Esophagus squamous epithelium (tissue), 5 donors: ENCODE measurements around the gene USF2. TPM values are rescaled to one million over a fixed set of nuclear protein-coding genes. Genes with fewer than 3 reads are reported as not detected.

Experiments used
- DNase-seq: peaks from one replicate; lab custom pipeline; 2025; lab: John Stamatoyannopoulos, UW
- H3K27ac ChIP-seq, 4 donors: fragments of 200-600 bp; sonication (generic); one replicate each; pipeline ENCODE4 v1.5.1; 2016 to 2019; ENCODE audit warnings: mild to moderate bottlenecking in 1 of 4
- H3K27me3 ChIP-seq, 4 donors: fragments of 200-600 bp; sonication (generic); 1 replicate in 3 of 4; 2 replicates in 1 of 4; pipeline versions ENCODE4 v1.5.1 to v1.6.0; 2017 to 2021; ENCODE audit warnings: antibody characterized with exemption in 1 of 4
- H3K36me3 ChIP-seq, 3 donors: fragments of 200-600 bp; sonication (generic); one replicate each; pipeline ENCODE4 v1.5.1; 2016 to 2019
- H3K4me1 ChIP-seq, 3 donors: fragments of 200-600 bp; sonication (generic); one replicate each; pipeline ENCODE4 v1.5.1; 2017 to 2019
- H3K4me3 ChIP-seq, 4 donors: fragments of 200-600 bp; sonication (generic); 1 replicate in 3 of 4; 2 replicates in 1 of 4; pipeline ENCODE4 v1.5.1; 2016 to 2019; ENCODE audit warnings: mild to moderate bottlenecking in 2 of 4, moderate library complexity in 1 of 4
- H3K9me3 ChIP-seq, 3 donors: fragments of 200-600 bp; sonication (generic); one replicate each; pipeline ENCODE4 v1.5.1; 2016 to 2019
- POLR2A ChIP-seq, 4 donors: fragments of 450-650 bp; IDR thresholded peaks; one replicate each; pipeline ENCODE4 v1.6.1; 2017; ENCODE audit warnings: antibody characterized with exemption in 4 of 4, mild to moderate bottlenecking in 4 of 4, moderate library complexity in 3 of 4
- WGBS, 2 donors: methylation state at CpG; one replicate each; pipeline ENCODE4 v1.1.5; 2018; 5-methylcytosine and 5-hydroxymethylcytosine counted together
- intact Hi-C: fragments of 100-400 bp; cut with DNase I; formaldehyde crosslinking; loops from one replicate; pipeline ENCODE4 v1.15.0; 2022
- total RNA-seq, 4 donors: library from RNA; depleted of rRNA; stranded (reverse); fragments of >200 nt; gene quantifications; one replicate each; pipeline ENCODE4 v1.1.0, GENCODE V29; 2016
- TF ChIP-seq, protein P1 (sequence below), 6 experiments: fragments of 450-650 bp in 4 of 6; fragments of 200-600 bp in 2 of 6; sonication (generic) in 2 of 6; IDR thresholded peaks; one replicate each; pipeline ENCODE4 v1.5.1; 2016 to 2019; ENCODE audit warnings: antibody characterized with exemption in 6 of 6, mild to moderate bottlenecking in 4 of 6, moderate library complexity in 4 of 6
- donor health status: DM: yes; HTN: yes; CAD: no.

The USF2 gene
- total RNA-seq, 4 donors from 2014 or later, result 56.1 to 79.7 (median 59.0) TPM

GRCh38 chr19:35294859-35295791 lies 26.4 kb downstream of the USF2 start:
- intact Hi-C loops, result no loop called here
- H3K9me3 ChIP-seq, result no peaks in the 10 kb centered on the region
- H3K36me3 ChIP-seq, result no peaks in the 10 kb centered on the region
- peaks cover 0 to 6% (median 0%) of the 10 kb centered on the region in 3 donors for H3K4me1 ChIP-seq
- H3K27me3 ChIP-seq, result peaks cover 0 to 75% (median 2%) of the 10 kb centered on the region in 4 donors
- 49 to 54% methylated on average over 8 to 11 of the region's 25 CpGs for WGBS, 2 donors
- H3K4me3 ChIP-seq, result no peak overlapping the region
- H3K27ac ChIP-seq, result no peak overlapping the region
- no peak for TF ChIP-seq POLR2A (IDR thresholded peaks at IDR 0.05)
- TF ChIP-seq, protein P1, sequence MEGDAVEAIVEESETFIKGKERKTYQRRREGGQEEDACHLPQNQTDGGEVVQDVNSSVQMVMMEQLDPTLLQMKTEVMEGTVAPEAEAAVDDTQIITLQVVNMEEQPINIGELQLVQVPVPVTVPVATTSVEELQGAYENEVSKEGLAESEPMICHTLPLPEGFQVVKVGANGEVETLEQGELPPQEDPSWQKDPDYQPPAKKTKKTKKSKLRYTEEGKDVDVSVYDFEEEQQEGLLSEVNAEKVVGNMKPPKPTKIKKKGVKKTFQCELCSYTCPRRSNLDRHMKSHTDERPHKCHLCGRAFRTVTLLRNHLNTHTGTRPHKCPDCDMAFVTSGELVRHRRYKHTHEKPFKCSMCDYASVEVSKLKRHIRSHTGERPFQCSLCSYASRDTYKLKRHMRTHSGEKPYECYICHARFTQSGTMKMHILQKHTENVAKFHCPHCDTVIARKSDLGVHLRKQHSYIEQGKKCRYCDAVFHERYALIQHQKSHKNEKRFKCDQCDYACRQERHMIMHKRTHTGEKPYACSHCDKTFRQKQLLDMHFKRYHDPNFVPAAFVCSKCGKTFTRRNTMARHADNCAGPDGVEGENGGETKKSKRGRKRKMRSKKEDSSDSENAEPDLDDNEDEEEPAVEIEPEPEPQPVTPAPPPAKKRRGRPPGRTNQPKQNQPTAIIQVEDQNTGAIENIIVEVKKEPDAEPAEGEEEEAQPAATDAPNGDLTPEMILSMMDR (IDR thresholded peaks at IDR 0.05), result no peak
- DNase-seq, result no peak

GRCh38 chr19:35295792-35296462 lies 27.2 kb downstream of the USF2 start:
- H3K27me3 ChIP-seq, result peaks cover 0 to 75% (median 2%) of the 10 kb centered on the region in 4 donors
- H3K27ac ChIP-seq, result no peak overlapping the region
- H3K36me3 ChIP-seq, result no peaks in the 10 kb centered on the region
- no peak for DNase-seq
- H3K4me1 ChIP-seq, result peaks cover 0 to 6% (median 0%) of the 10 kb centered on the region in 3 donors
- TF ChIP-seq POLR2A (IDR thresholded peaks at IDR 0.05), result no peak
- TF ChIP-seq, protein P1 (IDR thresholded peaks at IDR 0.05), result no peak
- H3K4me3 ChIP-seq, result no peak overlapping the region
- intact Hi-C loops, result no loop called here
- no peaks in the 10 kb centered on the region for H3K9me3 ChIP-seq
- WGBS, 2 donors, result 34 to 52% methylated on average over 5 of the region's 24 CpGs

GRCh38 chr19:35296644-35297514 lies 28.1 kb downstream of the USF2 start:
- no peak overlapping the region for H3K4me3 ChIP-seq
- H3K4me1 ChIP-seq, result peaks cover 0 to 6% (median 0%) of the 10 kb centered on the region in 3 donors
- intact Hi-C loops, result no loop called here
- H3K36me3 ChIP-seq, result no peaks in the 10 kb centered on the region
- no peak overlapping the region for H3K27ac ChIP-seq
- TF ChIP-seq, protein P1 (IDR thresholded peaks at IDR 0.05), result no peak
- TF ChIP-seq POLR2A (IDR thresholded peaks at IDR 0.05), result no peak
- peaks cover 0 to 74% (median under 1%) of the 10 kb centered on the region in 4 donors for H3K27me3 ChIP-seq
- WGBS, 2 donors, result 79 to 86% methylated on average over 7 of the region's 7 CpGs
- no peak for DNase-seq
- H3K9me3 ChIP-seq, result no peaks in the 10 kb centered on the region

- Histone ChIP-seq H3K4me1 (peaks cover 0 to 6% (median 0%) of the 10 kb centered on the region in 3 donors), H3K27ac (no peak overlapping the region), H3K4me3 (no peak overlapping the region), H3K27me3 (peaks cover 0 to 72% (median 0%) of the 10 kb centered on the region in 4 donors), H3K9me3 (no peaks in the 10 kb centered on the region), H3K36me3 (no peaks in the 10 kb centered on the region)
- 83 to 87% methylated on average over 3 of the region's 3 CpGs for WGBS, 2 donors
- no peak for DNase-seq
- TF ChIP-seq, protein P1 (IDR thresholded peaks at IDR 0.05), result no peak
- no peak for TF ChIP-seq POLR2A (IDR thresholded peaks at IDR 0.05)
- intact Hi-C loops, result no loop called here
These were observed 28.7 kb downstream of the USF2 start for GRCh38 chr19:35297515-35297848.
